GM18505 (cell line): ENCODE measurements around the gene FBXO47.
A peak's percentile ranks its signal among the peaks of the same experiment; 100 is the strongest.

Source experiments
- ATAC-seq: cut with Tn5 transposase; IDR thresholded peaks from one replicate; pipeline ENCODE4 v1.9.1; 2021; ENCODE audit not compliant: unreplicated experiment
- POLR2A ChIP-seq: IDR thresholded peaks from 4 replicates; pipeline ENCODE4 v1.6.1; 2011; ENCODE audit warnings: borderline replicate concordance; ENCODE audit not compliant: insufficient read depth, insufficient read length; ENCODE audit errors: extremely low read depth

FBXO47 gene, protein sequence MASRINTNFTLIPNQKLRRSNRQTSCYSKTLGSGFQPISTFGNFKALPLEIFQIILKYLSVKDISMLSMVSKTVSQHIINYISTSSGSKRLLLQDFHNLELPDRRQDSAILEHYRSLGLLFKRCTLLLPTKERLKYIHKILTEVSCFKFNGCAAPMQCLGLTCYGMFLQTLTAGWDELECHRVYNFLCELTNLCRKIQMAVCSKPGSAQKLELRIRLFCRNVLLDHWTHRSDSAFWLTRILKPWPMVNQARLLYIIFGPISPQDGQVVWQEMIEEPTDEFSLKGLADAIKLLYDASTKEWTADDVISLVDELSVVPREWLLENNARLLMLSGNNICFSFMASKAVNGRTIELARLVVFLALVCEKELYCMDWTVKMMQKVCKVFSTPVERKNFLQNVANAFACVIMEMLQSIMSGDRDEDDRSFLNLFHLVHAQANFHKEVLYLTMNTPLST

DNA sequence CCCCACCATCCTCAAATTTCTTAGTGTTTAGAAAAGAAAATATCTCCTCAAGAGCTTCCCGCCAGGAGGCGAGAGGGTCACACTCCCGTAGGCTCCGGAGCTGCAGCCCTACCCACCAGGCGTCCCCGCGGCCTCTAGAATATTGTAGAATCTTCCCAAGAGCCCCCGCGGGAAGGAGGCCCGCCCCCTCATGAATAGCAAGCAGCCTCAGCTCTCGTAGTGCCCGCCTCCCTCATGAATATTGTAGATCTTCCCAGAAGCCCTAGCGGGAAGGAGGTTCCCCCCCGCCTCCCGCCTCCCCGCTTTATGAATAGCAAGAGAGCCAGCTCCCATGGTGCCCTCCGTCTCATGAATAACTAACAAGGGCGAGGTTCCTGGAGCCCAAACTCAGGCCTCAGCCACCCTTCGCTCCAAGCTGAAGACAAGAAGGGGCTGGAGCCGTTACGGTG lies at the start of gene FBXO47:
Gene FBXO47 (minus strand): TSS at position 114 of the 449 bp plus-strand sequence. CDS start 4,378 bp downstream, outside the sequence.
- peak; percentile 47 for TF ChIP-seq POLR2A
- no peak for ATAC-seq

DNA sequence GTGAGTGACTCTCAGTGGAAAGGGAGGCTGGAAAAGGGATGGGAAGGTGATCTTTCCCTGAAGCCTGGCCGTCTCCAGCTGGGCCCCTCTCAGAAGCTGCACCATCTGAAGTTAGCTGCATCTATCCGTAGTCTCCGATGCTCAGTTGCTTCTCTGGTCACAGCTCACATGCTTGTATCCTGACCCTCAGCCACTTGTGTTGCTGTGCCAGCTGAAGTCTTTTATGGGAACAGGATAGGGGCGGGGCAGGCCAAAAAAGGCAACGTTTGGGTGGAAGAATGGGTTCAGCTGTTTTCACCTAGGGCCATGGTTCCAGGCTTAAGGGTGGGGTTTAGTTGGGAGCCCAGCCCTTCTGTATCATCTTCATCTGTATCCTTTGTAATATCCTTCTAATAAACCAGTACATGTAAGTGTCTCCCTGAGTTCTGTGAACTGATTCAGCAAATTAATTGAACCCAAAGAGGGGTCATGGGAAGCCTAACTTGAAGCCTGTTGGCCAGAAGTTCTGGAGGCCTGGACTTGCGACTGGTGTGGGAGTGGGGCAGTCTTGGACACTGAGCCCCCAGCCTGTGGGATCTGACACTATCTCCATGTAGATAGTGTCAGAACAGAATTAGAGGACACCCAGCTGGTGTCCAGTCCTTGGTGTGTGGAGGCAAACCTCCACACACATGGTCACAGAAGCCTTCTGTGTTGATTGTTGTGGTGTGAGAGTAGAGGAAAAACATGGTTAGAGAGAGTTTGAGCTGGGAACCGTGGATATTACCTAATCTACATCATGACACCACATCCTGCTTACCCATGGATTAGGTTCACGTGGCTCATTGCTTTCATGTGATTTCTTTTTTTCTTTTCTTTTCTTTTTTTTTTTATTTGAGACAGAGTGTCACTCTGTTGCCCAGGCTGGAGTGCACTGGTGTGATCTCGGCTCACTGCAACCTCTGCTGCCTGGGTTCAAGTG lies 49.3 kb upstream of the FBXO47 start:
- no peak for ATAC-seq
- no peak for TF ChIP-seq POLR2A

DNA sequence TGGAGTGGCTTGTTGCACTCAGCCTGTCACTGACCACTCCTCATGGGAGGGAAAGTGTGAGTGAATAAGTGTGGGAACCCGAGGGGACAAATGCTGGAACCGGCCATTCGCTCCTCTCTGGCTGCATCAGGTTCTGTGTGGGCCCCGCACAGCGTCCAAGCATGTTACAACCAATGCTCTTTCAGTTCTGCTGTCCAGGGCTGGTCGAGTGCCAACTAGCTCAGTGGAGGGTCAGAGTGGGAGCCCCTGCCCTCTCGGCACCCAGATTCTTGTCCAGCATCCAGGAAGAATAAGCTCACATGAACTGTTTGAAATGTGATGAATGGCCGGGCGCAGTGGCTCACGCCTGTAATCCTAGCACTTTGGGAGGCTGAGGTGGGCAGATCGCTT lies 48.3 kb upstream of the FBXO47 start:
- no peak for TF ChIP-seq POLR2A
- no peak for ATAC-seq

DNA sequence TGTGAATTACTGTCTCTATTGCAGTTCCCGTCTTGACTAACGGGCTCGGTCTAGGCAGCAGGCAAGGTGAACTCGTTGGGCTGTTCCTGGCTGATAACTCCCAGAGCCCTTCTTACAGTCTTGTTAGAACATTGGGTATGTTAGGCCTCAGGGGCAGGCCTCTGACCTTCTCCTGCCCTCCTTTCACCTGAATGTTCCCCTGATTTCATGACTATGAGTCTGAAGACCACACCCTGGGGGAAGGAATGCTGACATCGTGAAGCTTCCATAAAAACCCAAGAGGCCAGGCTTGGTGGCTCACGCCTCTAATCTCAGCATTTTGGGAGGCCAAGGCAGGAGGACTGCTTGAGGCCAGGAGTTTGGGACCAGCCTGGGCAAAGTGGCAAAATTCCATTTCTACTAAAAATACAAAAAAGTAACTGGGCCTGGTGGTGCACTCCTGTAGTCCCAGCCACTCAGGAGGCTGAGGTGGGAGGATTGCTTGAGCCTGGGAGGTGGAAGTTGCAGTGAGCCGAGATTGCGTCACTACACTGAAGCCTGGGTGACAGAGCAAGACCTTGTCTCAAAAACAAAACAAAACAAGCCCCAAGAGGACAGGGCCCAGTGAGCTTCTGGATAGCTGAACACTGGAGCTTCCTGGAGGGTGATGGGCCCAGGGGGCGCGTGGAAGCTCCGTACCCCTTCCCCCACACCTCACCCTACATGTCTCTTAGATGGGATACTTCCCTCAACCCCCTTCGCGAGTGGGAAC lies 47.8 kb upstream of the FBXO47 start:
- ATAC-seq, result no peak
- TF ChIP-seq POLR2A, result no peak

DNA sequence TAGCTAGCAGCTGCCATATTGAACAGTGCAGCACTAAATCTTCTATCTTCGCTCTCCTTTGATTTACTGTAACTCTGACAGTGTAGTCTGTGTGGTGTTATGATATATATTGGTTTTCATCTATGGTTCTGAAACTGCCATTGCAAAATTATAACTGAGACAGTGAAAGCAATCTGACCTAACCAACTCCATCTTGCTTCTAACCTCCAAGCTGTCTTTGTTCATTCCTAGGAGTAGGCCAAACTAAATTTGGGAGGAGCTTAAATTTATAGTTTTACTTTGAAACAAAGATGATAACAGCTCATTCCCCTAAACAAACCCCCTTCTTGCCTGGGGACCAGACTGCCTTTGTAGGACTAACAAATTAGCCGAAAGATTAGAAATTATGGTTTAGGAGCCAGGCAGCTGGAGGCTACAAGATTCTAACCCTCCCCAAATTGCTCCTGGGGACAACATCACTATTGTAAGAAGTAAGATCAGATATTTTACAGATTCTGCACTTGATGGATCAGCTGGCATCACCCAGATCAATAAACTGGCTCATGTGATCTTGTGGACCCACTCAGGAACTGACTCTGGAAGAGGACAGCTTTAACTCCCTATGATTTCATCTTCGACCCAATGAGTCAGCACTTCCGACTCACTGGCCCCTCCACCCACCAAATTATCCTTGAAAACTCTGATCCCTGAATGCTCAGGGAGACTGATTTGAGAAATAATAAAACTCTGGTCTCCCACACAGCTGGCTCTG lies 47.0 kb upstream of the FBXO47 start:
- TF ChIP-seq POLR2A, result no peak
- ATAC-seq, result no peak

DNA sequence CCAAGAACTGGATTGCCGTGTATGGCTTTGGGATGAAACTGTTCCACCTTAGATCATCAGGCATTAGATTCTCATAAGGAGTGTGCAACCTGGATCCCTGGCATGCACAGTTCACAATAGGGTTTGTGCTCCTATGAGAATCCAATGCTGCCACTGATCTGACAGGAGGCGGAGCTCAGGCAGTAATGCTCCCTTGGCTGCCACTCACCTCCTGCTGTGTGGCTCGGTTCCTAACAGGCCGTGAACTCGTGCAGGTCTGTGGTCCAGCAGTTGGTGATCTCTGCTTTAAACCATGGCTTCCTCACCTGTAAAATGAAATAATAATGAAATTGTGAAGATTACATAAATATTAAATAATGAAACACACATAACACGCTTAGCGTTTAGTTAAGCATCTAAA lies 45.5 kb upstream of the FBXO47 start:
- no peak for TF ChIP-seq POLR2A
- ATAC-seq, result no peak

DNA sequence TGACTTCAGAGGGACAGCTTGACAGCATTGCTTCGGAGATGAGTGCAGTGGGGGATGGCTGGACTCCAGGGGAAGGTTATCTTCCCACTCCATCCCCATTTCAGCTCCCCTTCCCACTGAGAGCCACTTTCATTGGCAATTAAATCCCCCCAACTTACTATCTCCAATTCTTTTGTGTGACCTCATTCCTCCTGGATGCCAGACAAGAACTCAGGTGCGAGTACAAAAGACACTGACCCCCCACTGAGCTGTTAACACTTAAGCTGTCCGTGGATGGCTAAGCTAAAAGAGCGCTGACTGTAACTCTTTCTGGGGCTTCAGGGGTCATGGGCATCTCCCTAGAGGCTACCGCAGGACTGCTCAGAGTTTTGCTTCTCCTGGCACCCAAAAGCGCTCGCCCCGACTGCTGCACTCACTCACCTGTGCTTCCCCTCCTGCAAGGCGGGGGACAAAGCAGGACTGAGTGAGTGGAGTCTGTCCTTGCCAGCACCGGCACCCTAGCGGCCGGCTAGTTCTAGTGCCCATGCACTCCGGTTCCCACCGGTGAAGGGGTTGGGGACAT lies 44.8 kb upstream of the FBXO47 start:
- no peak for ATAC-seq
- TF ChIP-seq POLR2A, result no peak

DNA sequence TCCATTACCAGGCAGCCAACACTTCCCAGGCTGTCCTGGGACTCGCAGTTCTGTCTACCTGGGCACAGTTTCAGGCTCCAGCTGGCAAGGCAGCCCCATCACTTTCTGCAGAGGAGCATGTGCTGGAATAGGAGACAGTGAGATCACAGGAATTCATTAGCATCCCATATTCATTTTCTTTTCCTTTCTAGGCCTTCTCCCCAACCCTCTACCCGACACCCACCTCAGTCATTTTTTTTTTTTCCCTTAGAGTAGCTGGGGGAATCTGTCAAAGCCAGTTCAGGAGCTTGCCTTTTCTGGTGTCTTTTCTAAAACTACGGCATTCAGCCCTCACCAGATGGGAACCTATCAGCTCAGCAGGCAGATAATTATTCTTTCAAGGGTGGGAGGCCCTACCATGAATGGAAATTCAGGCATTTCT lies 42.4 kb upstream of the FBXO47 start:
- no peak for ATAC-seq
- no peak for TF ChIP-seq POLR2A

DNA sequence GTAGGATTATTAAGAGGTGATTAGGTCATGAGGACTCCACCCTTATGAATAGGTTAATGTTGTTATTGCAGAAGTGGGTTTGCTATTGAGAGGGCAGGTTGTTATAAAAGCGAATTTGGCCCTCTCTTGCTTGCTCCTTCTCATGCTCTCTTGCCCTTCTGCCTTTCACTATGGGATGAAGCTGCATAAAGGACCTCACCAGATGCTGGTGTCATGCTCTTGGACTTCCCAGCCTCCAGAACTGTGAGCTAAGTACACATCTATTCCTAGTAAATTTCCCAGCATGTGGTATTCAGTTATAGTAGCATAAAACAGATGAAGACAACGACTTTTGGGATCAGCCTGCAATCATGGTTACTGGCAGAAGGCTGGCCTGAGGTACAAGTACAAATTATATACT lies 41.4 kb upstream of the FBXO47 start:
- no peak for ATAC-seq
- no peak for TF ChIP-seq POLR2A

DNA sequence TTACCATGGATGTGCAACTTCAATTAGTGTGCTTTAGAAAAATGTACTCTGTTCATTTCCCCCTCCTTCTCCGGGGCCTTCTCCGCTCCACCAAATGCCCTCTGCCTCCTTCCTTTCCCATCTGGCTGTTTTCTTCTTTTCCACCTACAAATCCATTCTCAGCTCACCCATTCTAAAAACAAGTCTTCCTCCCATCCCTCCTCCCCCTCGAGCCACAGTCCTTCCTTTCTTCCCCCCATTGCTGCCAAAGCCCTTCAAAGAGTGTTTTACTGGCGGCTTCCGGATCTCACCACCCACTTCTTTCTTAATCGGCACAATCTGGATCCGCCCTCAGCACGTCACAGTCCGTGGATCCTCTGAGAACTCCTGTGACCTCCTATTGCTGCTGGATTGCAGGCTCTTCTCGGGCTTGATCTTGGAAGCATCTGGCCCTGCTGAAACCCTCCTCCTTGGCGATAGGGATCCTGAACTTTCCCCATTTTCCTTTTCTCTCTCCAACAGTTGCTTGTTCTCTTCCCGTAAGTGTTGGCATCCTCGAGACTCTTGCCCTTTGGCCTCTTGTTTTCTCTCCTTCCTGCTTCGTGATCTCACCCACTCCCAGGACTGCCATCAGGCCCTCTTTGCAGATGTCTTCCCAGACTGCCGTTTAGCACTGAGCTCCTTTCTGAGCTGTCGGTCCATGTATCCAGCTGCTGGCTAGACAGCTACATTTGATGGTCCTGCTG lies 36.0 kb upstream of the FBXO47 start:
- no peak for ATAC-seq
- no peak for TF ChIP-seq POLR2A
